ENCODE data around the gene ZNF664.

The ZNF664 gene

GRCh38 chr12:123948401-123948795, 24.6 kb upstream of the ZNF664 start:
- Histone ChIP-seq H3K36me3 (ENCODE audit: control insufficient read depth, insufficient read depth, low read length) (no peaks in the 10 kb centered on the region), H3K4me3 (replicated peaks; ENCODE audit: low read depth, low read length) (no peak overlapping the region), H3K27me3 (replicated peaks; ENCODE audit: control insufficient read depth, insufficient read depth, low read length) (no peaks in the 10 kb centered on the region)
- no peak for DNase-seq (ENCODE audit: extremely low read depth, insufficient read length)
- no peak for TF ChIP-seq CTCF (IDR thresholded peaks at IDR 0.05; ENCODE audit: insufficient read depth, low read length, poor library complexity, severe bottlenecking)

- no peak for TF ChIP-seq CTCF (IDR thresholded peaks at IDR 0.05; ENCODE audit: insufficient read depth, low read length, poor library complexity, severe bottlenecking)
- Histone ChIP-seq H3K27me3 (replicated peaks; ENCODE audit: control insufficient read depth, insufficient read depth, low read length) (no peaks in the 10 kb centered on the region), H3K36me3 (ENCODE audit: control insufficient read depth, insufficient read depth, low read length) (no peaks in the 10 kb centered on the region), H3K4me3 (replicated peaks; ENCODE audit: low read depth, low read length) (no peak overlapping the region)
- DNase-seq (ENCODE audit: extremely low read depth, insufficient read length) = no peak
Observed at GRCh38 chr12:123948796-123949769, 23.9 kb upstream of the ZNF664 start.

GRCh38 chr12:123949770-123950165, 23.2 kb upstream of the ZNF664 start:
- Histone ChIP-seq H3K36me3 (ENCODE audit: control insufficient read depth, insufficient read depth, low read length) (no peaks in the 10 kb centered on the region), H3K27me3 (replicated peaks; ENCODE audit: control insufficient read depth, insufficient read depth, low read length) (no peaks in the 10 kb centered on the region), H3K4me3 (replicated peaks; ENCODE audit: low read depth, low read length) (no peak overlapping the region)
- no peak for DNase-seq (ENCODE audit: extremely low read depth, insufficient read length)
- TF ChIP-seq CTCF (IDR thresholded peaks at IDR 0.05; ENCODE audit: insufficient read depth, low read length, poor library complexity, severe bottlenecking) = no peak

GRCh38 chr12:123950476-123951349, 22.3 kb upstream of the ZNF664 start:
- no peak for DNase-seq (ENCODE audit: extremely low read depth, insufficient read length)
- H3K4me3 ChIP-seq (replicated peaks; ENCODE audit: low read depth, low read length) = no peak overlapping the region
- no peaks in the 10 kb centered on the region for H3K36me3 ChIP-seq (ENCODE audit: control insufficient read depth, insufficient read depth, low read length)
- H3K27me3 ChIP-seq (replicated peaks; ENCODE audit: control insufficient read depth, insufficient read depth, low read length) = no peaks in the 10 kb centered on the region
- no peak for TF ChIP-seq CTCF (IDR thresholded peaks at IDR 0.05; ENCODE audit: insufficient read depth, low read length, poor library complexity, severe bottlenecking)

GRCh38 chr12:123951467-123951866, 21.5 kb upstream of the ZNF664 start:
- TF ChIP-seq CTCF (IDR thresholded peaks at IDR 0.05; ENCODE audit: insufficient read depth, low read length, poor library complexity, severe bottlenecking) = no peak
- H3K27me3 ChIP-seq (replicated peaks; ENCODE audit: control insufficient read depth, insufficient read depth, low read length) = no peaks in the 10 kb centered on the region
- DNase-seq (ENCODE audit: extremely low read depth, insufficient read length) = no peak
- H3K36me3 ChIP-seq (ENCODE audit: control insufficient read depth, insufficient read depth, low read length) = no peaks in the 10 kb centered on the region
- no peak overlapping the region for H3K4me3 ChIP-seq (replicated peaks; ENCODE audit: low read depth, low read length)

All from GM06990 (cell line).